GM18951 (cell line): ENCODE measurements around the gene COL23A1.
"Not testable (repeated sequence)": the region's sequence is repeated elsewhere in the genome, so short reads cannot be mapped to it uniquely, and the experiment has no call there.

Experiments used
- POLR2A ChIP-seq: IDR thresholded peaks from 4 replicates; pipeline ENCODE4 v1.6.1; 2011; ENCODE audit warnings: mild to moderate bottlenecking; ENCODE audit not compliant: insufficient read length, insufficient read depth; ENCODE audit errors: extremely low read depth
- in situ Hi-C: fragments of 300-500 bp; cut with MboI; formaldehyde crosslinking; loops from one replicate; pipeline ENCODE4 v1.12.0; 2022; ENCODE audit warnings: low sequenced_read_pairs, mixed read lengths, inconsistent platforms; ENCODE audit not compliant: unreplicated experiment

Gene COL23A1

DNA sequence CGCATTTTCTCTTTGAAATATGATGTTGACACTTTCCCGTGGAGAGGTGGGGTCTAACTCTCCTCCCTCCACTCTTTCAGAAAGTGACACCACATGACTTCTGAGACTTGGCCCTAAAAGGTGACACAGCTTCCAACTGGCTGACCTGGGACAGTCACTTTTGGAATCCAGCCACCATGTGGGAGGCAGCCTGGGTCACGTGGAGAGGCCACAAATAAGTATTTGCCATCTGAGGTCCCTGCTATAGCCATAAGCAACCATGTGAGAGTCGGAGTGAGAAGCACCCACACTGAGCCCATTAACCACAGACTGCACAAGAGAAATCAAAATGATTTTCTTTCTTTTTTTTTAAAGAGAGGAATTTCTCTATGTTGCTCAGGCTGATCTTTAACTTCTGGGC is 353.5 kb downstream of the COL23A1 start:
- in situ Hi-C loops: no loop called here
- TF ChIP-seq POLR2A: no peak

DNA sequence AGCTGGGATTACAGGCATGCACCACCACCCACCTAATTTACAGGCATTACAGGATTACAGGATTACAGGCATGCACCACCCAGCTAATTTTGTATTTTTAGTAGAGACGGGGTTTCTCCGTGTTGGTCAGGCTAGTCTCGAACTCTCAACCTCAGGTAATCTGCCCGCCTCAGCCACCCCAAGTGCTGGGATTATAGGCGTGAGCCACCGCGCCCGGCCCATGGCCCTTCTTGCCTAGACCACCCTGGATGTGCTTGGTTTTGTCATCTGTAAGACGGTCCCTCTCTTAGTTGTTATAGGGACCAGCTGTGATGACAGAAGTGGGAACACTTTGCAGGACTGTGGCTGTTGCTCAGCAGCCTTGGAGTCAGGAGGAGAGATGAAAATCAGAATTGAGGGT is 354.1 kb downstream of the COL23A1 start:
- in situ Hi-C loops: no loop called here
- no peak for TF ChIP-seq POLR2A

DNA sequence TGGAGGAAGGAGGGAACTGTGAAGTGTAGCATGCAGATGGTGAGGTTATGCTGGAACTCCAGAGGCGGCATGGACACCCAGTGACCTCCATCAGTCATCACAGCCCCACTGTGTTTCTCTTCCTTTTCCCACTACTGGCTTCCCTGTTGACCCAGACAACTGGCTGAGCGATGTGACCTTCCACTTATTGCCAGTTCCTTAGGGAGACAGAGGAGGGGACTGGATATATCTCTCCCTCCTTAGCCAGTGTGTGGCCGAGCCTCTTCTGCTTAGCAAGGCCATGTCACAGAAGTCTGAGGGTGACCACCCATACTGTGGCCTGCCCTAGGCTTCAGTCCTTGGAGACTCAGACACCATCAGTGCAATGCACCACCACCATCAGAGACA is 354.6 kb downstream of the COL23A1 start:
- TF ChIP-seq POLR2A: no peak
- in situ Hi-C loops: no loop called here

DNA sequence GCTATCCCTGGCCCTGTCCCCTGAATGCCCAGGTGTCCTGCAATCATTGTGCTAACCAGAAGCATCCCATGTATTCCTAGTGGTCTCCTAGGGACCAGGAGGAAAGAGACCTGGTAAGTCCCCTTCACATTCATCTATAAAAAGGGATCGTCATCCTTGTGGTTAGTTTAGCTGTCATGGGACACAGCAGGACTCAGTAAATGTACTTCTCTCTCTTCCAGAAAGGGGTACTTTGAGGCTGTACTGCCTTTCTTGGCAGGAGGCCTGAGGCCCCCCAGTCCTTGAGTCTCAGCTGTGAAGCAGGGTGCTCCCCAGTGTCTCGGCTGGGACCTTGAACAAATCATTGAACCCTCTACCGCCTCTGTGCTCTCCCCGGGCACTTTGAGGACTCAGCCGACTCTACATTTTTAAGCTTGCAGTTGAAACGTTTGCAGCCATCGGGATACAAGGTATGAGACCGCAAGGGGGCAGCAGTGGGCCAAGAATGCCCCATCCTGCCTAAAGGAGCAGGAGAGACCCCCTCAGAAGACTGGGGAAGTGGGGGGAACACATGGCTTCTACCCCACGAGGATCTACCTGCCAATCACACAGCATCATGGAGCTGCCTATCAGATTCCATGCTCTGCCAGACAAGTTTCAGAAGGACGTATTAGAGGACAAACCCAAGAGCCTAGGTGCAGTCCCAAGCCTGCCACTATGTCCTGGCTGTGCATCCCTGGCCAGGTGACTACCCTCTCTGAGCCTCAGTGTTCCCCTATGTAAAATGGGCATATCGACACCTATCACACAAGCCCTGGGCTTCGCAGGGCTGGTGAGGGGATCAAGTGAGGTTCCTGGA is 355.2 kb downstream of the COL23A1 start:
- no peak for TF ChIP-seq POLR2A
- in situ Hi-C loops: no loop called here

DNA sequence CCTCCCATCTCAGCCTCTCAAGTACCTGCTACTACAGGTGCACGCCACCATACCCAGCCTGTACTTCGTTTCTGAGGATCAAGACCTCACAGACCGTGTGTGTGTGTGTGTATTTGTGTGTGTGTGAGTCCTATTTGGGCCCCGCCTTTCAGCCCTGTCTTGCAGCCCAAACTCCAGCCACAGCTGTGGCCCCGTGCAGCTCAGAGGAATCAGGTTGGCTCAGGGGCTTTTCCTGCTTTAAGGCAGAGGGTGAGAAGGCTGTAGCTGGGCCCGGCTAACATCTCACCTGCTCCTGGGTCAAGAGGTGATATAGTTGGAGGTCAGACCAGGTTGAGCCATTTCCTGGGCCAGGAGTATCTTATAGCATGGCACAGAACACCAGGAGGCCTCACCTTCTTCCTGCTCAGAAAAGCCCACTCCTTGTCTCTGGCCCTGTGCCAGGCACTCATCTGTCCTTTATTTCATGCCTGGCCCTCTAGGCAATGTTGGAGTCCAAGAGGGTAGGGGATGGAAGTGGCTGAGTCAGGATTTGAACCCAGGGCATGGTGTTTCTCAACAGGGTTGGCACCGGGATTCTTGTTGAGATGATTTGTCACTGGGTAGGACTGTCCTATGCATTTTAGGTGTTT is 356.0 kb downstream of the COL23A1 start:
- no peak for TF ChIP-seq POLR2A
- in situ Hi-C loops: no loop called here

DNA sequence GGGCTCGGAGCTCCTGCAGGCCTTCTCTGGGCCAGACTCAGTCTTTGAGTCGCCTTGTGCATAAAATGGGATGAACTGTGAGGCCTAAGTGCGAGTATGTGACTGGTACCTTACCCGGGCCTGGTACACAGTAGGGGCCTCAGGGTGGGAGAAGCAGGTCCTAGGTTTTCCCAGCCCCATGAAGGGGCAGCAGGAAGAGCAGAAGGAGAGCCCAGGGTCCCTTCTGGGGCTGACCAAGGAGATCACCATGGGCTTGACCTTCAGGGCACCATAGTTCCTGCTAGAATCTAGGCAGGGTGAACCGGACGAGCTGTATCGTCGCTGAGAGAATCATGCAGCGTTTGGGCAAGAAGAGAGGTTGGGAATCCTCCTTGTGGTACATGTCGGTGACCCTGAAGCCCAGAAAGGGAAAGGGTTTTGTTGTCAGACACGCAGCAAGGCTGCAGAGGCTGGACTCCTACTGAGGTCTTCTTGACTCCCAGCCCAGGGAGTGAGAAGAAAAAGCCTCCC is 357.2 kb downstream of the COL23A1 start:
- in situ Hi-C loops: no loop called here
- TF ChIP-seq POLR2A: no peak

DNA sequence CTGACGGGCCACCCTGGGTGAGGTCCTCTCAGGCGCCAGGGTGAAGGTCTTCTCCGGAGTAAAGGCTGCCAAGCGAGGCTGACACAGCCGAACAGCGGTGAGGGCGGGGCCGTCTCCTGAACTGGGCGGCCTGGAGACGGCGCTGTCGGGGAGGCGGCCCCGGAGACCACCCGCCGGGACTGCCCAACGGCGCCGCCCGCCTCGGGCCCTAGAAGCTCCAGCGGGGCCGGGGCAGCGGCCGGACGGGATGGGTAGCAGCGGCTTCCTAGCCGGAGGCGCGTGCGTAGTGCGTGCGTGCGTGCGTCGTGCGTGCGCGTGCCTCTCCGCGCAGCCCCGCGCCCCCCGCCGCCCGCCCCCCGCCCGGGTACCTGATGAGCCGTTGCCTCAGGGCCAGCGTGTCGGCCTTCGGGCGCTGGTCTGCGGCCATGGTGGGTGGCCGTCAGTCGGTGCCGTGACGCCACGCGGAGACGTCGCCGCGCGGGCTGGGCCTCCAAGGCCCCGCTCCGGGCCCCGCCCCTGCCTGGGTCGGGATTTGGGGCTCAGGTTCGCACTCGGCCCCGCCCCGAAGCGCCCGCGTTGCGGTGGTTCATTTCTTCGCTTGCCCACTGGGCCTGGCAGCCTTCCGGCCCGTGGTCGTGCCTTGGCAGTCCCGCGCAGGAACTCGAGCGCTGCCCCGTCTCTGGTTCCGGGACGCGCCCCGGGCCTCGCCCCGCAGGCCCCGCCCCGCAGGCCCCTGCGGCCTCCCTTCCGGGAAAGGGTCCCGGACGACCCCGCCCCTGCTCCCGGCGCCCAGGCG is 357.9 kb downstream of the COL23A1 start, which contains the start of gene PHYKPL:
Gene PHYKPL (minus strand): TSS at position 679 of the 796 bp plus-strand sequence. CDS start 252 bp downstream, at position 427.
- in situ Hi-C loops: no loop called here
- peak; percentile 67 for TF ChIP-seq POLR2A

DNA sequence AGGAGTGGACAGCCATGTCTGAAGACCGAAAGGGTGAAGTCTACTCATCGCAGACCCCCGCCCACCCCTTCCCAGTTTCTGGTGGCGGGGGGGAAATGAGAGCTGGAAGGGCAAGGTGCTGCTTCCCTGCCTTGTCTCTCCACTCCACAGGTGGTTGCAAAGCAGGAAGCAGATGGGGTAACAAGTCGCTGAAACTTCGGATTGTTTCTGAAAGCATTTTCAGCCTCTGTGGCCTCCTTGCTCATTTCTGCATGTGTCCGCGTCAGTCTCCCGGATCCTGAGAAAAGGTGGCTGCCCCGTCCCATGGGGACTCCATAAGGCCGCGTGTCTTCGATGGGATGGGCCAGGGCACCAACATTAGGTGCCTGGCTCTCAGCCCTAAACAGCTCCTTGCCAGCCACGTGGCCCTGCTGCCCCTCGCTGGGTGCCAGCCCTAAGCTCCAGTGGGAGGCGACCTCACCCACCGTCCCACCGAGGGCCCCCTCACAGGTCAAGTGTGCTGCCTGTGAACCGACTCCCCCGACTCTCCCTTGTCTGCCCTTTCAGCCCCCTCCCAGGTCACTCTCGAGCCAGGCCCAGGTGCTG is 358.6 kb downstream of the COL23A1 start:
- in situ Hi-C loops: no loop called here
- no peak for TF ChIP-seq POLR2A

DNA sequence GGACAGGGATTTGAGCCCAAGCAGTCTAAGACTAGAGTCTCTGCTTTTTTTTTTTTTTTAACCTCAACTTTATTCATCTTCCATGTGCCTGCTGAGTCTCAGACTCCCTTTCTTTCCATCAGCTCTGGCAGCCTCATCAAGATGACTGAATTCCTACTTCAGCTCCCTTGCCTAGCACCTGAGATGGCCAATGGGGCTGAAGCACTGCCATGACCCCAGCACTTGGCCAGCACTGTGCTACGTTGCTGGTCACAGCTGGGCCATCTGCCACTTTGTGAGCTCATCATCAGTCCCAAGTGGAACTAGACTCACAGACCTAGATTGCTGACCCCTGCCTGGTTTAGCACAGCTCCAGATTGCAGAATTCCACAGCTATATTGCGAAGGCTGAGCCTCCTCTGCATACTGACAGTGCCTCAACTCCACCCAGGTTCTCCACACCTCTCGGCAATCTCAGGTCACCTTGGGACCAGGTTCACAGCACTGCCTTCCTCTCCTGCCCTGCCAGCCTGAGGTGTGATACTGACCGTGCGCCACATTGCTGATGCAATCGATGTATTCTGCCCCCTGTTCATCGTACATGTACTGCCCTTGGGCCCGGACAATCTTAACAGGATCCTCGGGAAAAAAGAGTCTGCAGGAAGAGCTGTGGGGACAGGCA is 359.2 kb downstream of the COL23A1 start:
- TF ChIP-seq POLR2A: no peak
- in situ Hi-C loops: no loop called here

DNA sequence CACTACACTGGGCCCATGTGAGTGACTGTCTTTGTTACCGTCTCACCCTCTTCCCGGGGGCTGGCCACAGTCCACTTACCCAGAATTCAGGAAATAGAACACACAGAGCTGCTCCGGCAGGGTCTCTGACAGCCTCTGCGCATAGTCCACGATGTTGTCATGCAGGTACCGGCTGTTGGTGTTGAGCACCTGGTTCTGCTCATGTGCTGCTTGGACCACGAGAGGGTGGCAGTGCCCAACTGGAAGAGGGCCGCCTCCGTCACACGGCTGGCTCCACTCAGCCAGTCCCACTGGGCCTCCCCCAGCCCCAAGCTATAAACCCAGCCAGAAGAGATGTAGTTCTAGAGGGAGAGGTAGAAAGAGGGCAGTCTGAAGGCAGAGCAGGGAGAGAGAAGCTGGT is 360.3 kb downstream of the COL23A1 start:
- in situ Hi-C loops: no loop called here
- TF ChIP-seq POLR2A: no peak

DNA sequence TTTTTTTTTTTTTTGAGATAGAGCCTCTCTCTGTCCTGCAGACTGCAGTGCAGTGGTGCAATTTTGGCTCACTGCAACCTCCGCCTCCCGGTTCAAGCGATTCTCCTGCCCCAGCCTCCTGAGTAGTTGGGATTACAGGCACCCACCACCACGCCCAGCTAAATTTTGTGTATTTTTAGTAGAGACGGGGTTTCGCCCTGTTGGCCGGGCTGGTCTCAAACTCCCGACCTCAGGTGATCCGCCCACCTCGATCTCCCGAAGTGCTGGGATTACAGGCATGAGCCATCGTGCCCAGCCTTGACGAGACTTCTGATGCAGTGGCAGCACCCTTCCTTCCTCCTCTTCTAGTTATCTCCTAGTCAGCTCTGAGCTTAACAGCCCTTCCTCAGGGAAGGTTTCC is 361.1 kb downstream of the COL23A1 start:
- in situ Hi-C loops: not testable (repeated sequence)

DNA sequence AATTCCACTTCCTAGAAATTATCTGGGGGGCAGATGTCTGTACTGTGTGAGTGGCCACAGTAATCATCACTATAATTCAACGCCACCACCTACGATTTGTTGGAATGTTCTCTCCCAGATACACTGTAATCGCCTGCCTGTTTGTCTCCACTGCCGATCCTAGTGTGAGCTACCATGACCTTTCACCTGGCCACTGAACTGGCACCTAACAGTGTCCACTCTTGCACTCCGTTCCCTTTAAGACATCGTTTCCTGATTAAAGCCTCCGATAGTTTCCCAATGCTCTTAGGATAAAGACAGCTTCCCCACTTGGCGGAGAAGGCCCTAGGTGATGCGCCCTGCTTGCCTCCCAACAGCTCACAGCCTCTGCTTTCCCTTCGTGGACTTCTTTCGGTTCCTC is 361.6 kb downstream of the COL23A1 start:
- in situ Hi-C loops: no loop called here
- no peak for TF ChIP-seq POLR2A
